Measurements from ENCODE around the gene STRN4. TPM values are rescaled to one million over a fixed set of nuclear protein-coding genes. Genes with fewer than 3 reads are reported as not detected.

Gene STRN4
- 74.9 TPM for total RNA-seq
- 31.5 TPM for polyA plus RNA-seq (ENCODE audit: insufficient read depth, low read depth, low replicate concordance)
- long read RNA-seq, donor 1, transcript STRN4-201 (18 exons, 3,210 nt): minor isoform, 11 of 50 reads
- long read RNA-seq, donor 1, transcript STRN4-222 (1 exons, 2,240 nt): major isoform, 29 of 50 reads
- long read RNA-seq, donor 1, partial matches to known transcripts: 5 of 50 reads
- long read RNA-seq, donor 1, other reads (novel, unspliced or antisense): 0 of 50 reads
- long read RNA-seq, donor 2, transcript STRN4-222 (1 exons, 2,240 nt): major isoform, 19 of 33 reads
- long read RNA-seq, donor 2, partial matches to known transcripts: 10 of 33 reads
- long read RNA-seq, donor 2, other reads (novel, unspliced or antisense): 0 of 33 reads
- long read RNA-seq, donor 3, transcript STRN4-222 (1 exons, 2,240 nt): major isoform, 21 of 27 reads
- long read RNA-seq, donor 3, partial matches to known transcripts: 0 of 27 reads
- long read RNA-seq, donor 3, other reads (novel, unspliced or antisense): 0 of 27 reads
- long read RNA-seq, donor 4, transcript STRN4-222 (1 exons, 2,240 nt): major isoform, 10 of 20 reads
- long read RNA-seq, donor 4, partial matches to known transcripts: 5 of 20 reads
- long read RNA-seq, donor 4, other reads (novel, unspliced or antisense): 0 of 20 reads
- long read RNA-seq, donor 5, partial matches to known transcripts: 0 of 2 reads
- long read RNA-seq, donor 5, other reads (novel, unspliced or antisense): 0 of 2 reads
- long read RNA-seq, donor 6, transcript STRN4-222 (1 exons, 2,240 nt): major isoform, 10 of 12 reads
- long read RNA-seq, donor 6, partial matches to known transcripts: 0 of 12 reads
- long read RNA-seq, donor 6, other reads (novel, unspliced or antisense): 0 of 12 reads
- long read RNA-seq, donor 7, transcript STRN4-222 (1 exons, 2,240 nt): minor isoform, 6 of 67 reads
- long read RNA-seq, donor 7, transcript STRN4-201 (18 exons, 3,210 nt): major isoform, 29 of 67 reads
- long read RNA-seq, donor 7, partial matches to known transcripts: 23 of 67 reads
- long read RNA-seq, donor 7, other reads (novel, unspliced or antisense): 7 of 67 reads
- long read RNA-seq, donor 8, transcript STRN4-222 (1 exons, 2,240 nt): major isoform, 33 of 42 reads
- long read RNA-seq, donor 8, partial matches to known transcripts: 5 of 42 reads
- long read RNA-seq, donor 8, other reads (novel, unspliced or antisense): 0 of 42 reads
- long read RNA-seq, donor 9, transcript STRN4-222 (1 exons, 2,240 nt): major isoform, 15 of 26 reads
- long read RNA-seq, donor 9, partial matches to known transcripts: 7 of 26 reads
- long read RNA-seq, donor 9, other reads (novel, unspliced or antisense): 0 of 26 reads
- long read RNA-seq, donor 10, transcript STRN4-222 (1 exons, 2,240 nt): major isoform, 26 of 33 reads
- long read RNA-seq, donor 10, partial matches to known transcripts: 0 of 33 reads
- long read RNA-seq, donor 10, other reads (novel, unspliced or antisense): 0 of 33 reads

GRCh38 chr19:46746281-46747057 is at the start of gene STRN4:
STRN4 (minus strand) TSS chr19:46746450; CDS start chr19:46746430, 20 bp downstream.
- peak; percentile 56 to 77 (median 74) for DNase-seq
- intact Hi-C loops (cut with DNase I): no loop called here
- Histone ChIP-seq H3K9ac (ENCODE audit: low read length in 3 of 3) (peak within 1 kb of the TSS; percentile 64 to 92 (median 90)), H3K36me3 (ENCODE audit: control insufficient read depth in 2 of 3, insufficient read depth in 3 of 3, low read length in 3 of 3) (peaks cover 0 to 2% (median 0%) of the 10 kb centered on the region in 3 donors), H3K4me3 (ENCODE audit: low read length in 3 of 3) (peak within 1 kb of the TSS; percentile 71 to 90 (median 88)), H3K9me3 (ENCODE audit: control insufficient read depth in 2 of 3, insufficient read depth in 1 of 3, low read length in 3 of 3) (no peaks in the 10 kb centered on the region), H3K27me3 (ENCODE audit: control insufficient read depth, insufficient read depth, low read length) (no peaks in the 10 kb centered on the region), H3K27ac (ENCODE audit: low read depth in 2 of 2, low read length in 2 of 2) (peak within 1 kb of the TSS; percentile 57 to 64), H3K4me1 (ENCODE audit: control insufficient read depth in 2 of 3, insufficient read depth in 2 of 3, low read depth in 1 of 3, low read length in 3 of 3) (peaks cover 0 to 18% (median 7%) of the 10 kb centered on the region in 3 donors)
- TF ChIP-seq, protein P1, sequence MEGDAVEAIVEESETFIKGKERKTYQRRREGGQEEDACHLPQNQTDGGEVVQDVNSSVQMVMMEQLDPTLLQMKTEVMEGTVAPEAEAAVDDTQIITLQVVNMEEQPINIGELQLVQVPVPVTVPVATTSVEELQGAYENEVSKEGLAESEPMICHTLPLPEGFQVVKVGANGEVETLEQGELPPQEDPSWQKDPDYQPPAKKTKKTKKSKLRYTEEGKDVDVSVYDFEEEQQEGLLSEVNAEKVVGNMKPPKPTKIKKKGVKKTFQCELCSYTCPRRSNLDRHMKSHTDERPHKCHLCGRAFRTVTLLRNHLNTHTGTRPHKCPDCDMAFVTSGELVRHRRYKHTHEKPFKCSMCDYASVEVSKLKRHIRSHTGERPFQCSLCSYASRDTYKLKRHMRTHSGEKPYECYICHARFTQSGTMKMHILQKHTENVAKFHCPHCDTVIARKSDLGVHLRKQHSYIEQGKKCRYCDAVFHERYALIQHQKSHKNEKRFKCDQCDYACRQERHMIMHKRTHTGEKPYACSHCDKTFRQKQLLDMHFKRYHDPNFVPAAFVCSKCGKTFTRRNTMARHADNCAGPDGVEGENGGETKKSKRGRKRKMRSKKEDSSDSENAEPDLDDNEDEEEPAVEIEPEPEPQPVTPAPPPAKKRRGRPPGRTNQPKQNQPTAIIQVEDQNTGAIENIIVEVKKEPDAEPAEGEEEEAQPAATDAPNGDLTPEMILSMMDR (IDR thresholded peaks at IDR 0.05; ENCODE audit: borderline replicate concordance, extremely low read depth, insufficient read depth): no peak
- no peak for FAIRE-seq

- Histone ChIP-seq H3K4me1 (ENCODE audit: control insufficient read depth in 2 of 3, insufficient read depth in 2 of 3, low read depth in 1 of 3, low read length in 3 of 3) (peaks cover 0 to 8% (median 3%) of the 10 kb centered on the region in 3 donors), H3K36me3 (ENCODE audit: control insufficient read depth in 2 of 3, insufficient read depth in 3 of 3, low read length in 3 of 3) (no peaks in the 10 kb centered on the region), H3K9ac (ENCODE audit: low read length in 3 of 3) (no peak overlapping the region), H3K27ac (ENCODE audit: low read depth in 2 of 2, low read length in 2 of 2) (no peak overlapping the region), H3K27me3 (ENCODE audit: control insufficient read depth, insufficient read depth, low read length) (no peaks in the 10 kb centered on the region), H3K4me3 (ENCODE audit: low read length in 3 of 3) (no peak overlapping the region), H3K9me3 (ENCODE audit: control insufficient read depth in 2 of 3, insufficient read depth in 1 of 3, low read length in 3 of 3) (no peaks in the 10 kb centered on the region)
- FAIRE-seq (no peak), DNase-seq (peak in 2 of 5 donors; percentile 24 to 74)
- TF ChIP-seq, protein P1 (IDR thresholded peaks at IDR 0.05; ENCODE audit: borderline replicate concordance, extremely low read depth, insufficient read depth): no peak
- intact Hi-C loops (cut with DNase I): no loop called here
These were observed 45.7 kb upstream of the STRN4 start for GRCh38 chr19:46791944-46792343.

DNA sequence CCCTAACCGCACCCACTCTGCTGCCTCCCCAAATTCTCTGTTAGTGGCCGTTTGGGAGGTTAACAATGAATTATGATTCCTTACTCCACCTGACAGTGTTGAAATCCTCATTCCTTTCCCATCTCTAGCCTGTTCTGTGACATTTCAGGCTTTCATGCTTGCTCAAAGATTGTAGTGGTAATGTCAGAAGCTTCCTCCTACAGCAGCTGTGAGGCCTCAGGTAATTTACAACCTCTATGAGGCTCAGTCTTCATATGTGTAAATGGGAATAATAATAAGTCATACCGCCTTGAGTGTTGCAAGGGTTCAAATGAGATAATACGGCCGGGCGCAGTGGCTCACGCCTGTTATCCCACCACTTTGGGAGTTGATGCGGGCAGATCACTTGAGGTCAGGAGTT is 43.1 kb upstream of the STRN4 start:
- Histone ChIP-seq H3K27me3 (ENCODE audit: control insufficient read depth, insufficient read depth, low read length) (no peaks in the 10 kb centered on the region), H3K9ac (ENCODE audit: low read length in 3 of 3) (no peak overlapping the region), H3K27ac (ENCODE audit: low read depth in 2 of 2, low read length in 2 of 2) (no peak overlapping the region), H3K4me1 (ENCODE audit: control insufficient read depth in 2 of 3, insufficient read depth in 2 of 3, low read depth in 1 of 3, low read length in 3 of 3) (peaks cover 3 to 21% (median 13%) of the 10 kb centered on the region in 3 donors), H3K4me3 (ENCODE audit: low read length in 3 of 3) (no peak overlapping the region), H3K36me3 (ENCODE audit: control insufficient read depth in 2 of 3, insufficient read depth in 3 of 3, low read length in 3 of 3) (no peaks in the 10 kb centered on the region), H3K9me3 (ENCODE audit: control insufficient read depth in 2 of 3, insufficient read depth in 1 of 3, low read length in 3 of 3) (no peaks in the 10 kb centered on the region)
- FAIRE-seq (no peak), DNase-seq (no peak)
- TF ChIP-seq, protein P1 (IDR thresholded peaks at IDR 0.05; ENCODE audit: borderline replicate concordance, extremely low read depth, insufficient read depth): no peak
- intact Hi-C loops (cut with DNase I): no loop called here

Measured in kidney (tissue), 22 donors.